ENCODE results near the gene RAB3GAP2.
A peak's percentile ranks its signal among the peaks of the same experiment; 100 is the strongest.
"Not testable (repeated sequence)": the region's sequence is repeated elsewhere in the genome, so short reads cannot be mapped to it uniquely, and the experiment has no call there.

Gene RAB3GAP2

GRCh38 chr1:220272047-220272840, at the start of gene RAB3GAP2:
Gene RAB3GAP2 (minus strand): TSS chr1:220272453. CDS start chr1:220272337, 116 bp downstream.
- DNase-seq = peak; percentile 85

GRCh38 chr1:220321758-220322157, 49.5 kb upstream of the RAB3GAP2 start:
- no peak for DNase-seq

GRCh38 chr1:220320709-220321108, 48.5 kb upstream of the RAB3GAP2 start:
- DNase-seq = no peak

- DNase-seq = no peak
Observed at GRCh38 chr1:220318673-220319072, 46.4 kb upstream of the RAB3GAP2 start.

GRCh38 chr1:220317161-220317560, 44.9 kb upstream of the RAB3GAP2 start:
- DNase-seq = no peak

GRCh38 chr1:220316305-220316704, 44.1 kb upstream of the RAB3GAP2 start:
- DNase-seq = no peak

- no peak for DNase-seq
Observed at GRCh38 chr1:220315070-220315839, 43.0 kb upstream of the RAB3GAP2 start.

GRCh38 chr1:220313576-220313975, 41.3 kb upstream of the RAB3GAP2 start:
- DNase-seq = no peak

- not testable (repeated sequence) for DNase-seq
Observed at GRCh38 chr1:220310147-220310546, 37.9 kb upstream of the RAB3GAP2 start.

- DNase-seq = no peak
Observed at GRCh38 chr1:220307607-220308006, 35.4 kb upstream of the RAB3GAP2 start.

- no peak for DNase-seq
Observed at GRCh38 chr1:220306339-220306738, 34.1 kb upstream of the RAB3GAP2 start.

- no peak for DNase-seq
Observed at GRCh38 chr1:220303871-220304270, 31.6 kb upstream of the RAB3GAP2 start.

GRCh38 chr1:220301630-220302029, 29.4 kb upstream of the RAB3GAP2 start:
- DNase-seq = no peak

- no peak for DNase-seq
Observed at GRCh38 chr1:220300442-220301121, 28.3 kb upstream of the RAB3GAP2 start.

GRCh38 chr1:220299337-220299736, 27.1 kb upstream of the RAB3GAP2 start:
- no peak for DNase-seq

- DNase-seq = no peak
Observed at GRCh38 chr1:220298470-220299205, 26.4 kb upstream of the RAB3GAP2 start.

- no peak for DNase-seq
Observed at GRCh38 chr1:220296981-220297380, 24.7 kb upstream of the RAB3GAP2 start.

GRCh38 chr1:220294846-220295301, 22.6 kb upstream of the RAB3GAP2 start:
- DNase-seq = no peak

- no peak for DNase-seq
Observed at GRCh38 chr1:220291580-220291979, 19.3 kb upstream of the RAB3GAP2 start.

GRCh38 chr1:220290140-220290761, 18.0 kb upstream of the RAB3GAP2 start:
- DNase-seq = no peak

- no peak for DNase-seq
Observed at GRCh38 chr1:220287129-220287528, 14.9 kb upstream of the RAB3GAP2 start.

GRCh38 chr1:220283625-220284024, 11.4 kb upstream of the RAB3GAP2 start:
- DNase-seq = no peak
